Activated T-cell treated with anti-CD3 and anti-CD28 coated beads, Interleukin-2, amount 50 U/mL, for 1 hour (primary cell): ENCODE data around the gene TRIM75.
"Not testable (repeated sequence)": the region's sequence is repeated elsewhere in the genome, so short reads cannot be mapped to it uniquely, and the experiment has no call there.

Experiments used
- DNase-seq: peaks from one replicate; pipeline ENCODE4 v3.0.0-alpha.2; 2020

Gene TRIM75

DNA sequence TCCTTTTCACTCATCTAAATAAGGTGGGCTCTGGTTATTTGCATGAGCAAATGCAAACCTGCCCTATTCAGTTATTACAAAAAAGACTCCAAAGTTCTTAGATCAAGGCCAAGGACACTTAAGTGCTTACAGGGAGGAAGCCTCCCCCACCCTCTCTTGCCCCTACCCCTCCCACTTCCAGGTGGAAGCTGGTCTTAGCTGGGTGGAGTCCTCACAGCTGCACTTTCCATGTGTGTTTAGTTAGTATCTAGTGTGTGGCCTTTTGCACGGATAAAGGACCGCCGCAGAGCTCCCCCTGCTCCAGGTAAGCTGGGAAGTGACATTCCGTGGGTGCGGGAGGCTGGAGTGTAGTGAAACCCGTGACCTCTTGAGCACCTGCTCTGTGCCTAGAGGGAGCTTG lies at the start of gene TRIM75:
TRIM75 (plus strand) TSS at position 222 of the 400 bp plus-strand sequence. CDS start 5,282 bp downstream, outside the sequence.
- no peak for DNase-seq

DNA sequence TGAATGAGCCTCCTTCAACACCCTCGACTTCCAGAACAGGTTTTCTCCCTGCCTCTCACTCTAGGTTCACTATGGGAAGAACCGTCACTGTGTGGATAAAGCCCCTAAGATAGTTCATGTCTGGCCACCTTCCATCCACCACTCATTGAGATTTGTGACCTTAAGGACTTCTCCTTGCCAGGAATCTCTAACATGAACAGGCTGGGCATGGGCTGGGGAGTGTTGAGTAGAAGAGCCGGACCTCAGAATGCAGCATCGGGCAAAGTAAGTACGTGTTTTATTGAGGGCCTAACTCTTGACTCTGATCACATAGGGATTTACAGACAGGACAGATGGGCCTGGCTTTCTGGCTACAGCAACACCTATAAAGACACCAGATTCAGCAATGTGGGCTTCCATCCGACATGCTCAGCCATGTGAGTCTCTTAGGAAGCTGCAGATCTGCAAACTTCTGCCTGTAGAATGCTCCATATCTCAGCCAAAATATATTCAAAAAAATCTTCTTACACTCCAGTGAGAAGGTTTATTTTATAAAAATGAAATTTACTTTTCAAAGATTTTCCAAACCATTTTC lies 48.2 kb upstream of the TRIM75 start:
- DNase-seq = no peak

DNA sequence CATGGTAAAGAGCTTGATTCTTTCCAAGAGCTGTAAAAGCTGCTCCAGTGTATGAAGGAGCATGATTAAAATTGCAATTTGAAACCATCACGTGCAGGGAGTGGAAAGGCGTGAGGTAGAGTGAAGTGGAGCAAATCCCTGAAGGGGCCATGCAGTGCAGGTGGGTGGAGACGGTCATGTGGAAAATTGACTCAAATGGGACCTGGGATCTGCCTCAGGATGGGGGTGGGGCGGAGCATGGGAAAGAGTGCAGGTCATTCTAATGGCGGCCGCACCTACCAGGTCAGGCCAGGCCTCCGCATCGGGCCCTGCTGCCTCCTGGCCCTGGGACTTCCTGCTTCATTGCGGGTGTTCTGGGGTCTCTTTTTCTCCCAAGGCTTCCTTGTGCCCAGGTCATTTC lies 47.2 kb upstream of the TRIM75 start:
- no peak for DNase-seq

DNA sequence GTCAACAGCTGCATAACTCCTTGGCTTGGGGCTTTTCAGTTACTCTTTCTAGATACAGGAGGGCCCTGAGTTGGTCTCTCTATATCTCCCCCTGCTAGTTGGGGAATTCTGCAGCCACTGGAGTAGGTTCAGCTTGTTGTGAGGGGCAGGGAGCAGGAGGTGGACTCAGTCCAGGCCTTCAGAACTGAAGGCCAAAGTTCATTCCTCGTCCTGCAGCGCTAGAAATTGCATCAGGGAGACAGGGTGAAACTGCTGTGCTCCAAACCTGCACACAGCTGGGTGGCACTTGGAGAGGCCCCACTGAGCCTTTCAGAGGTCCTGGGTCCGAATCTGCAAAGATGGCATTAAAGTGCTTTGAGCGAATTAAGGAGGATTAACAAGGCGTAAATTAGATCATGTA lies 46.8 kb upstream of the TRIM75 start:
- DNase-seq = no peak

DNA sequence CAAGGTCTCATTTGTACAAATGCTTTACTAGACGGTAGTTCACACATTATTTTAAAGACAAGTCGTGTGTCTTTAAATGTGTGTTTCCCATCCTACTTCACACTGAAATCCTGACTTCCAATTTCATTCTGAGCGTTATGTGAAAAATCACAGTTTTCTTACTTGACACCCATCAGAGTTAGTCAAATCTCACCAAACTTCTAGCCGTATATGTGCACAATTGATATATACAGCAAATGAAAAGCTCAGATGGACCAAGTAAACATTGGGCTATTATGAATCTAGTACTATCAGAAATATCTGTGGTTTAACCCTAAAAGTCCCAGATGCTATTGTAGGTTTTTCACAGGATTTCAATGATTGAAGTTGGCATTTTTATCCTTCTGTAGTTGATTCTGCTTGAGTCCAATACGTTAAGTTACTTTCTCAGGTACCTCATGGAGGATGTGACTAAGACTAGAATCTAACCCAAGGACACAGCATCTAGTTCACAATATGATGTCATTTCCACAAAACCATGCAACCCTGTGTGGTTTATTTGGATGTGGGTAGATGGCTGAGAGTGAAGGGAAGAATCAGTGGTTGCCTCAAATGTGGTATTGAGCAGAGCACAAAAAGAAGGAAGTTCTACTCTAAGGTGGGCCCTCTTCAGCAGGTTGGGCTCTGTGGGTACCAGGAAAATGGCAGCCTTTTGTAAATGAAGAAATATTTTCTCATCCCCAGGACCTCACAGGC lies 44.0 kb upstream of the TRIM75 start:
- DNase-seq = no peak

DNA sequence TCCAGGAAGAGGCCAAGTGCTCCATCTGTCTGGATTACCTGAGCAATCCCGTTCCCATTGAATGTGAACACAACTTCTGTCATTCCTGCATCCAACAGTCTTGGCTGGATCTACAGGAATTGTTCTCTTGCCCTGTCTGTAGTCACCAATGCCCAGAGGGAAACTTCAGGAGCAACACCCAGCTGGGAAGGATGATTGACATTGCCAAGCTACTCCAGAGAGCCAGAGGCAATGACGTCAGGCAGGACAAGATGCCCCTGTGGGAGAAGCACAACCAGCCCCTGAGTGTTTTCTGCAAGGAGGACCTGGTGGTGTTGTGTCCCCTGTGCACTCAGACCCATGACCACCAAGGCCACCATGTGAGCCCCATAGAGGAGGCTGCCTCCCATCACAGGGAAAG lies 43.2 kb upstream of the TRIM75 start:
- no peak for DNase-seq

DNA sequence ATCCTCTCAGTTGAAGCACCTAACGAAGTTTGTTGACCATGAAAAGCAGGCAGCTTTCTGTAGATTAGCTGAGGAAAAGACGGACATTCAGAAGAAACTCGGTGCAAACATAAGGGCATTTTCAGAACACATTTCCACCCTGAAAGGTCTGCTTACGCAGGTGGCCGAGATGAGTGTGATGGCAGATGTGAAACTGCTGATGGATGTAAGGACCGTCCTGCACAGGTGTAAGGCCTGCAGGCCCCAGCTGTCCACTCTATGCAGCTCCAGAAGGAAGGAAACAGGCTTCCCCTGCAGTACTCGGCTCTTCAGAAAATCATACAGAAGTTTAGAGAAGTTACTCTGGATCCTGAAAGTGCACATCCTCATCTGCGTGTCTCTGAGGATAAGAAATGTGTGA lies 42.7 kb upstream of the TRIM75 start:
- no peak for DNase-seq

DNA sequence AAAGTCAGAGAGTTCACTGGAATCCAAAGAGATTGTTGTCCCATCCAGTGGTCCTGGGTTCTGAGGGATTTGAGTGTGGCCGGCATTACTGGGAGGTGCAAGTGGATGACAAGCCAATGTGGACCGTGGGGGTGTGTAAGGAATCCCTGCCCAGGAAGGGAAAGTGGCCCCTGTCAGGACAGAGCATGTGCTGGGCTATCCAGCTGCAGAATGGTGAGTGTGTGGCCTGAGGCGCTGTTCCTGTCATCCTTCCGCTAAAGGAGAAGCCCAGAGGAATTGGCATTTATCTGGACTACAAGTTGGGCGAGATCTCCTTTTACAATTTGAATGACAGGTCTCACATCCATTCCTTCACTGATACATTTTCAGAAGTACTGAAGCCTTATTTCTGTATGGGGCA lies 42.3 kb upstream of the TRIM75 start:
- no peak for DNase-seq

DNA sequence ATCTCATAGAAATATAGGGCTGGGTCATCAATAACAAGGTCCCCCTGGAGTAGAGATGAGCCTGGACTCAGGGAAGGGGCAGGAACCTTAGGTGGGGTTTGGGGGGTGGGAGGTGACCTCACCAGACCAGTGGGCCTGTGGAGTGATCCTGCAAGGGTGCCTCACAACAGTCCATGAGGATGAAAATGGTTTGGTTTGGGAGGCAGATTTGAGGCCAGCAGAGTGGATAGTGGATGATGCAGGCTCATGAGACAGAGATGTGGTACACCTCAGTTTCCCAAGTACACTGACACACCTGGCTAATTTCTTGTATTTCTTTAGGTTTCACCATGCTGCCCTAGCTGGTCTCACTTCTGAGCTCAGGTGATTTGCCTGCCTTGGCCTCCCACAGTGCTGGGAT lies 40.0 kb upstream of the TRIM75 start:
- DNase-seq = no peak

DNA sequence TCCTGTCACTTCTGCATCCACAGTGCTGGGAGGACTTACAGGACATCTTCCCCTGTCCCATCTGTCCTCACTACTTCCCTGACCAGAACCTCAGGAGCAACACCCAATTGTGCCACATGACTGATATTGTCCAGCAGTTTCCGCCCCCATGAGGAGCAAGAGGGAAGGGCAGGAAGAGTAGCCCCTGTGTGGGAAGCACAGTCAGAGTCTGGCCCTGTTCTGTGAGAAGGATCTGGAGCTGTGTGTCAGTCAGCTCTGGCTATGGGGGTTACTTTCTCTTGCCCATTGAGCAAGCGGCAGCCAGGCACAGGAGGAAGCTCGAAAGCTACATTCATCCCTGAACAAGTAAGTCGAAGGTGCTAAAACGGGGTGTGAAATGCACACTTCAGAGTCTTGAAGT lies 36.7 kb upstream of the TRIM75 start:
- DNase-seq = no peak

DNA sequence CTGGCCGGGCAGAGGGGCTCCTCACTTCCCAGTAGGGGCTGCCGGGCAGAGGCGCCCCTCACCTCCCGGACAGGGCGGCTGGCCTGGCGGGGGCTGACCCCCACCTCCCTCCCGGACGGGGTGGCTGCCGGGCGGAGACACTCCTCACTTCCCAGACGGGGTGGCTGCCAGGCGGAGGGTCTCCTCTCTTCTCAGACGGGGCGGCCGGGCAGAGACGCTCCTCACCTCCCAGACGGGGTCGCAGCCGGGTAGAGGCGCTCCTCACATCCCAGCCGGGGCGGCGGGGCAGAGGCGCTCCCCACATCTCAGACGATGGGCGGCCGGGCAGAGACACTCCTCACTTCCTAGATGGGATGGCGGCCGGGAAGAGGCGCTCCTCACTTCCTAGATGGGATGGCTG lies 33.7 kb upstream of the TRIM75 start:
- not testable (repeated sequence) for DNase-seq

DNA sequence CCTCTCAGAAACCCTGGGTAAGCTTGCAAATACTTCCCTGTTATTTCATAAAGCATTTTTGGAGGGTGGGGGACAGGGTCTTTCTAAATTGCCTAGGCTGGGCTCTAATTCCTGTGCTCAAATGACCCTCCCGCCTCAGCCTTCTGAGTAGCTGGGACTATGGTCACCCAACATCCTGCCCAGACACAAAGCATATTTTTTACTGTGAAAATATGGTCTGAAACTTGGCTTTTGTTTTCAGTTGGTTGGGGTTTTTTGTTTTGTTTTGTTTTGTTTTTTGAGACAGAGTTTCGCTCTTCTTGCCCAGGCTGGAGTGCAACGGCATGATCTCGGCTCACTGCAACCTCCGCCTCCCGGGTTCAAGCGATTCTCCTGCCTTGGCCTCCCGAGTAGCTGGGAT lies 27.9 kb upstream of the TRIM75 start:
- not testable (repeated sequence) for DNase-seq

DNA sequence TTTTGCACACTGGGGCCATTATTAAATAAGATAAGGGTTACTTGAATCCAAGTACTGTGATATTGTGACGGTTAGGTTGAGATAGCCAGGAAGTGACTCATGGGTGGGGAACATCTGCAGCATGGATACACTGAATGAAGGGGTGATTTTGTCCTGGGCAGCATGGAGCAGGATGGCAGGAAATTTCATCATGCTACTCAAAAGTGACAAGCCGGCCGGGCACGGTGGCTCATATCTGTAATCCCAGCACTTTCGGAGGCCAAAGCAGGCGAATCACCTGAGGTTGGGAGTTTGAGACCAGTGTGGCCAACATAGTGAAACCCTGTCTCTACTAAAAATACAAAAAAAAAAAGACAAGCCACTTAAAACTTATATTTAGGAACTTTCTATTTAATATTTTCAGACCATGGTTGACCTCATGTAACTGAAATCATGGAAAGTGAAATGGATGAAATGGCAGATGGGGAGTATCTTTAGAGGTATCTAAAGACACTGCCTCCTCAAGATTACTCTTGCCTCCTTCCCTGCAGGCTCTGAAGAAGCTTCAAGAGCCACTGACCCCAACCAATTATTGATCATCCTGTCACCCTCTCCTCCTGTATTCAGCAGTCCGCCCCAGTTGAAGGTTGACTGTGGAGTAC lies 25.8 kb upstream of the TRIM75 start:
- DNase-seq = no peak

DNA sequence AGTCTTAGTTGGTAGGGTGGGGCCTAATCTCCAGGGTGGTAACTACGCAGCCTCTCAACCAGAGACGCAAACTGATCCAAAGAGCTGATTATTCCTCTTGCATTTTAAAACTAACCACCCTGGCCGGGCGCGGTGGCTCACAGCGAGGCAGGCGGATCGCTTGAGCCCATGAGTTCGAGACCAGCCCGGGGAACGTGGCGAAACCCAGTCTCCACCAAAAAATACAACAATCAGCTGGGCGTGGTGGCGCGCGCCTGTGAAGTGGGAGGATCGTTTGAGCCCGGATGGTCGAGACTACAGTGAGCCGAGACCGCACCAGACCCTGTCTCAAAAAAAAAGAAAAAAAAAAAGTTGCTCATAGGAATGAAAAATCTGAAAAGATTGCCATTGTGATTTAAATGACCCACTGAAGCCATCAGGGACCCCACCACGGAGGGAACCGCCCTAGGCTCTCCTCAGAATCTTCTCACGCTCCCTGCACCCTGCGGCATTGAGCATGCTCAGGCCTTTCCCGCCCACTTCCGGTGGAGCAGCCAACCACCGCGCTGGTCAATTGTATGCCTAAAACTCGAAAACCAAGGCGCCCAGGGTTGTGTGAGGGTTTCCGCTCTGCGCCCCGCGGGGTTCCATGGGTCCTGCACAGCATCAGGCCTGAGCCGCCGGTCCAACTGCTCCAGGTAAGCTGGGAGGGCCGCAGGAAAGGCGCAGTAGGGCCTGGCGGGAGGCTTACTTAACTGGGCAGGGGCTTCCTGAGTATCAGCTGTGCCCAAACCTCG lies 22.0 kb upstream of the TRIM75 start, which contains the start of gene TRIM60:
TRIM60 (plus strand) TSS at position 564 of the 776 bp plus-strand sequence. CDS start 8,074 bp downstream, outside the sequence.
- DNase-seq = no peak

DNA sequence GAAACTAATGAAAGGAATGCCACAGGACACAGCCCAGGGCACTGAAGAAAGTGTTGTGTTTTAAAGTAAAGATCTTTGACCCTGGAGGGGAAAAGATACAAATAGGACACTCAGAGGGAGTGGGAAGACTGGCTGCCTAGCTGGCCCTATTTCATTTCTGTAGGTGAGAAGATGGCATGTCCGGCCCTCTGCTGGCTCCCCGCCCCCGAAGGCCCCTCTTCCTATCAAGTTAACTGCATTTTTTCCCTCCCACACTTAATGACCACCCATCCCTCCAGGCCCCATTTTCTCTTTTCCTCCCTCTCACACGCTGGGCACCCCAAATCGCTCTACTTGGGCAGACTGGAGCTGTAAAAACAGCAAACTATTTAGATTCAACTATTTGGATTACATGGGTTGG lies 5.5 kb upstream of the TRIM75 start:
- no peak for DNase-seq

DNA sequence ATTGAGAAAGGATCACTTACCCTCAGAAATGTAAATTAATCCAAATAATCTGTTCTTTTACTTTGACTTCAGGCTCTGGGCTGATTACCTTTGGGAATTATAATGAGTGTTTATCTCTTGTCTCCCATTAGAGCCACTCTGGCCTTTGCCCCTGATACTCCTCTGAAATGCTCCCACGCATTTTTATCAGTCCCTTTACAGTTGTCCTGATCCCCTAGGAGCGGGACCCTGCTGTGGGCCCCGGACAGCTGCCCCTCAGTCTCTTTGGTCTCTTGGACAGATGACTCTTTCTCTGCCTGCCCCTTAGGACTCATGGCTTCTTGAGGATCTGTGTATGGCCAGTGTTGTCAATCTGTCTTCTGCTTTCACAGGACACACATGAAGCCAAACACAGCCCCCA lies 1.0 kb upstream of the TRIM75 start:
- DNase-seq = no peak

DNA sequence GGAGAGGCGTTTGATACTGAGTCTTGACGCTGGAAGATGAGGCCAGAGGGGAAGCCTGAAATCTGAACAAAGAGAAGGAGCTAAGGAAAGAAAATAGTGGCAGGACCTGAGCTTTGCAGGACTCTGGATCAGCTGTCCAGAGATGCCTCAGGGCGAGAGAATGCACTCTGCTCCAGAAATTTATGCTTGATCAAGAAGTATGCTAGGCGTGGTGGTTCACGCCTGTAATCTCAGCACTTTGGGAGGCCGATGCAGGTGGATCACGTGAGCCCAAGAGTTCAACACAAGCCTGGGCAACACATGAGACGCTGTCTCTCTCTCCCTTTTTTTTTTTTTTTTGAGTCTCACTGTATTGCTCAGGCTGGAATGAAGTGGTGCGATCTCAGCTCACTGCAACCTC lies 1.9 kb downstream of the TRIM75 start:
- no peak for DNase-seq

DNA sequence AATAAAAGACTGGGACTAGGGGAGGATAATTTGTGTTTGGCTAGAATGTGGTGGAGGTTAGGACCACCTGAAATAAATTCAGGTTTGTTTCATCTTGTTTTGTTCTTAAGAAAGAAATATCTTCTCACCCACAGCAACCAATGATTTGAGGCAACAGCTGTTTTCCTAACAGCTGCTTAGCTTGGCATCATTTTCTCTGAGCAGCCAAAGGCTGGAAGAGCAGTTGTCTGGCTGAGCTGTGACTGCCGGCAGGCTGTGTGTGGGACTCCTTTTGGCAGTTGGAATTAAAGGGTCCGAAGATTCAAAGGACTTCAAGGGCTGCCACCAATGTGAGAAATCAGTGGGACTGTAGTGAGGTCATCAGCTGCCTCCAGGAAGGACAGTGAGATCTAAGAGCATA lies 5.0 kb downstream of the TRIM75 start:
- no peak for DNase-seq

DNA sequence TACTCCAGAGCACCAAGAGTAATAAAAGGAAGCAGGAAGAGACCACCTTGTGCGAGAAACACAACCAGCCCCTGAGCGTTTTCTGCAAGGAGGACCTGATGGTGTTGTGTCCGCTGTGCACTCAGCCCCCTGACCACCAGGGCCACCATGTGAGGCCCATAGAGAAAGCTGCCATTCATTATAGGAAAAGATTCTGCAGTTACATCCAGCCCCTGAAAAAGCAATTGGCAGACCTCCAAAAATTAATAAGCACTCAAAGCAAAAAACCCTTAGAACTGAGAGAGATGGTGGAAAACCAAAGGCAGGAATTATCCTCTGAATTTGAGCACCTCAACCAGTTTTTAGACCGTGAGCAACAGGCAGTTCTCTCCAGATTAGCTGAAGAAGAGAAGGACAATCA lies 5.7 kb downstream of the TRIM75 start:
- no peak for DNase-seq

DNA sequence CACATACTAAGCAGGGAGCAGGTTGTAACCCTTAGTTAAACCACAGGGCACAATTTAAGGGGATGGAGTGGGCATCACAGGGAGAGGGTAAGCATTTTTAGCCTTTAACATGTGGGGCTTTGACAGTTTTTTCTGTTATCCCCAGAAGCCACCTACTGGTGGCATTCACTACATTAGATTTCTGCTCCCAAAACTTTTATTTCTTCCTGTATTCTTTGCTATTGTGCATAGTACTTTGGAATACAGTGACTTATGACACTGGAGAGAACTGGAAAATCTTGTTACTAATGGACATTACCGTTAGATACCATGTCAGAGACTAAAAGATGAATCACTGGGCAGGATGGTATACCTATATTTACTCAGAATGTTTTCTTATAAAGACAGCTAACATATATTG lies 7.3 kb downstream of the TRIM75 start:
- no peak for DNase-seq

DNA sequence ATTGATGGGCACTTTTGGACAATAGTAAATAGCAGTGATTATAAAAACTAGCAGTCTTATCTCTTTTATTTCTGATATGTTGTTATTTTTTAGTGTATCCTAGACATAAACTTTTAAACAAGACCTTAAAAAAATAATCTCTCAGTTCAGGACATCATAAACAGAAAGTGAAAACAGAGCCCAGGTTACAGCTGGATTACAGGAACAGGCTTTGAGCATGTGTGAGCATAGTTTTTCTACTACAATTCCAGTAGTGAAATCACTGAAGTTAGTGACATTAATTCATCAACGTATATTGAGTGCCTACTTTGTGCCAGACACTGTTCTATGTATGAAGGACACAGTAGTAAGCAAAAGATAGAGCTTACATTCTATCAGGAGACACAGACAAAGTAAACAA lies 16.9 kb downstream of the TRIM75 start:
- DNase-seq = no peak

DNA sequence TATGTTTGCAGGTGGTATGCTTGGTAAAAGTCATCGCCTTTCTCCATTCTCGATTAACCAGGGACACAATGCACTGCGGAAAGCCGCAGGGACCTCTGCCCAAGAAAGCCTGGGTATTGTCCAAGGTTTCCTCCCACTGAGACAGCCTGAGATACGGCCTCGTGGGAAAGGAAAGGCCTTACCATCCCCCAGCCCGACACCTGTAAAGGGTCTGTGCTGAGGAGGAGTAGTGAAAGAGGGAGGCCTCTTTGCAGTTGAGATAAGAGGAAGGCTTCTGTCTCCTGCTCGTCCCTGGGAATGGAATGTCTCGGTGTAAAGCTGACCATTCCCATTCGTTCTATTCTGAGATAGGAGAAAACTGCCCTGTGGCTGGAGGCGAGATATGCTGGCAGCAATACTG lies 19.7 kb downstream of the TRIM75 start:
- not testable (repeated sequence) for DNase-seq

DNA sequence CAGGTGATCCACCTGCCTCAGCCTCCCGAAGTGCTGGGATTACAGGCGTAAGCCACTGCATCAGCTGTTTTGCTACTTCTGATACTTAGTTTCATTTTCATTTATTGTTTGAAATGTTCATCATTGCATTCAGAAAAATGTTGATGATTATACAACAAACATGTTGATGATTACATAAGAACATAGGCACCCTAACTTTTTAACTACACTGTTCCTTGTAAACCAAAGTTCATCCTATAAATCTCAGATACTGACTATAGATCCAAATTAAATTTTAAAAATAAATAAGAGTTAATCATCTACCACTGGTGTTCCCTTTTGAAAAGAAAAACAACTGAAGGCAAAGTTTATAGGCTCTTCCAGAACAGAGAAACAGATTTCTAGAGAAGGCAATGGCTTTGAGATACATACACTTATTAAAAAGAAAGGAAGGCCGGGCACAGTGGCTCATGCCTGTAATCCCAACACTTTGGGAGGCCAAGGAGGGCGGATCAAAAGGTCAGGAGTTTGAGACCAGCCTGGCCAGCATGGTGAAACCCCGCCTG lies 23.4 kb downstream of the TRIM75 start:
- no peak for DNase-seq
